H9 (cell line): ENCODE results near the gene CTSE. TPM values are rescaled to one million over a fixed set of nuclear protein-coding genes. Genes with fewer than 3 reads are reported as not detected.

Source experiments
- DNase-seq: peaks from one replicate; pipeline ENCODE4 v3.0.0-alpha.2; 2017
- H2AFZ ChIP-seq: one replicate; pipeline ENCODE4 v1.6.1; 2013; ENCODE audit warnings: mild to moderate bottlenecking, low read length, control low read depth, moderate library complexity
- H2AK5ac ChIP-seq: 2 replicates; pipeline ENCODE4 v1.6.1; 2013; ENCODE audit warnings: low read length, control low read depth, mixed read lengths; ENCODE audit not compliant: insufficient read length
- H2BK120ac ChIP-seq: one replicate; pipeline ENCODE4 v1.6.1; 2013; ENCODE audit warnings: low read depth, mild to moderate bottlenecking, low read length, control low read depth, inconsistent platforms; ENCODE audit not compliant: poor library complexity, severe bottlenecking
- H2BK12ac ChIP-seq: 2 replicates; pipeline ENCODE4 v1.6.1; 2013; ENCODE audit warnings: low read length, control low read depth, mixed read lengths, low read depth; ENCODE audit not compliant: insufficient read length
- H2BK15ac ChIP-seq: 2 replicates; pipeline ENCODE4 v1.6.1; 2013; ENCODE audit warnings: low read depth, low read length, control low read depth
- H2BK20ac ChIP-seq: one replicate; pipeline ENCODE4 v1.6.1; 2013; ENCODE audit warnings: low read depth, mild to moderate bottlenecking, low read length, control low read depth, inconsistent platforms; ENCODE audit not compliant: poor library complexity, severe bottlenecking
- H2BK5ac ChIP-seq: 2 replicates; pipeline ENCODE4 v1.6.1; 2013; ENCODE audit warnings: low read length, control low read depth, mixed read lengths; ENCODE audit not compliant: insufficient read length
- H3K14ac ChIP-seq: 2 replicates; pipeline ENCODE4 v1.6.1; 2013; ENCODE audit warnings: low read length, control low read depth; ENCODE audit not compliant: insufficient read depth
- H3K18ac ChIP-seq: 2 replicates; pipeline ENCODE4 v1.6.1; 2013; ENCODE audit warnings: low read depth, mild to moderate bottlenecking, mixed read lengths, low read length, control low read depth; ENCODE audit not compliant: insufficient read length
- H3K23ac ChIP-seq: 2 replicates; pipeline ENCODE4 v1.6.1; 2013; ENCODE audit warnings: low read length, control low read depth, mixed read lengths, low read depth; ENCODE audit not compliant: insufficient read length
- H3K23me2 ChIP-seq: 2 replicates; pipeline ENCODE4 v1.6.1; 2013; ENCODE audit warnings: low read depth, mild to moderate bottlenecking, mixed read lengths, low read length, control low read depth; ENCODE audit not compliant: insufficient read length, poor library complexity, severe bottlenecking
- H3K27ac ChIP-seq: 2 replicates; pipeline ENCODE4 v1.5.1; 2013; ENCODE audit warnings: low read length, control low read depth, mixed read lengths, low read depth; ENCODE audit not compliant: insufficient read length
- H3K27me3 ChIP-seq: 2 replicates; pipeline ENCODE4 v1.6.1; 2013; ENCODE audit warnings: low read length, control low read depth, inconsistent platforms; ENCODE audit not compliant: insufficient read depth
- H3K4ac ChIP-seq: 2 replicates; pipeline ENCODE4 v1.6.1; 2013; ENCODE audit warnings: low read depth, mild to moderate bottlenecking, control low read depth, inconsistent platforms, low read length, moderate library complexity
- H3K4me1 ChIP-seq: 2 replicates; pipeline ENCODE4 v1.6.1; 2013; ENCODE audit warnings: low read length, control low read depth, inconsistent platforms; ENCODE audit not compliant: insufficient read depth
- H3K4me2 ChIP-seq: 2 replicates; pipeline ENCODE4 v1.6.1; 2013; ENCODE audit warnings: low read length, control low read depth, mixed read lengths; ENCODE audit not compliant: insufficient read length, insufficient read depth
- H3K56ac ChIP-seq: 2 replicates; pipeline ENCODE4 v1.6.1; 2013; ENCODE audit warnings: low read depth, mild to moderate bottlenecking, mixed read lengths, low read length, control low read depth; ENCODE audit not compliant: insufficient read length
- H3K79me1 ChIP-seq: 2 replicates; pipeline ENCODE4 v1.6.1; 2013; ENCODE audit warnings: low read depth, mild to moderate bottlenecking, moderate library complexity, low read length, control low read depth, inconsistent platforms; ENCODE audit not compliant: insufficient read depth, poor library complexity, severe bottlenecking
- H3K79me2 ChIP-seq: 2 replicates; pipeline ENCODE4 v1.6.1; 2013; ENCODE audit warnings: low read length, control low read depth, inconsistent platforms; ENCODE audit not compliant: insufficient read depth
- H3K9ac ChIP-seq: 2 replicates; pipeline ENCODE4 v1.6.1; 2013; ENCODE audit warnings: low read length, control low read depth, mixed read lengths; ENCODE audit not compliant: insufficient read length; ENCODE audit errors: extremely low read depth
- H3K9me3 ChIP-seq: one replicate; pipeline ENCODE4 v1.6.1; 2013; ENCODE audit warnings: low read depth, low read length, inconsistent platforms; ENCODE audit not compliant: control insufficient read depth
- H3T11ph ChIP-seq: one replicate; pipeline ENCODE4 v1.6.1; 2013; ENCODE audit warnings: mild to moderate bottlenecking, low read length, control low read depth, inconsistent platforms
- H4K20me1 ChIP-seq: one replicate; pipeline ENCODE4 v1.6.1; 2013; ENCODE audit not compliant: control insufficient read depth, insufficient read length, insufficient read depth
- H4K5ac ChIP-seq: 2 replicates; pipeline ENCODE4 v1.6.1; 2013; ENCODE audit warnings: low read depth, mild to moderate bottlenecking, mixed read lengths, low read length, control low read depth; ENCODE audit not compliant: insufficient read length
- H4K8ac ChIP-seq: replicated peaks from 2 replicates; pipeline ENCODE4 v1.6.1; 2013; ENCODE audit warnings: low read length, control low read depth, mixed read lengths, low read depth; ENCODE audit not compliant: insufficient read length
- H4K91ac ChIP-seq: 2 replicates; pipeline ENCODE4 v1.6.1; 2013; ENCODE audit warnings: low read depth, mild to moderate bottlenecking, moderate library complexity, mixed read lengths, low read length, control low read depth; ENCODE audit not compliant: insufficient read length
- H3K27ac Mint-ChIP-seq, 3 experiments: 2 replicates in 2 of 3; 3 replicates in 1 of 3; pipeline ENCODE4 v1.8.0; 2020 to 2021; ENCODE audit warnings: mixed read lengths in 3 of 3, mild to moderate bottlenecking in 1 of 3, moderate library complexity in 1 of 3
- H3K27me3 Mint-ChIP-seq: 2 replicates; pipeline ENCODE4 v1.8.0; 2021; ENCODE audit warnings: low read depth, mild to moderate bottlenecking, moderate library complexity, mixed read lengths
- H3K36me3 Mint-ChIP-seq, 3 experiments: 2 replicates in 2 of 3; 3 replicates in 1 of 3; pipeline ENCODE4 v1.8.0; 2020 to 2021; ENCODE audit warnings: low read depth in 3 of 3, mixed read lengths in 3 of 3; ENCODE audit not compliant: insufficient read depth in 1 of 3
- H3K4me1 Mint-ChIP-seq, 2 experiments: 2 replicates each; pipeline ENCODE4 v1.8.0; 2020; ENCODE audit warnings: mixed read lengths in 2 of 2
- H3K4me3 Mint-ChIP-seq, 2 experiments: 2 replicates in 1 of 2; 3 replicates in 1 of 2; pipeline ENCODE4 v1.8.0; 2020 to 2021; ENCODE audit warnings: mild to moderate bottlenecking in 2 of 2, mixed read lengths in 2 of 2, moderate library complexity in 1 of 2
- H3K9me3 Mint-ChIP-seq, 2 experiments: 2 replicates in 1 of 2; 3 replicates in 1 of 2; pipeline ENCODE4 v1.8.0; 2020; ENCODE audit warnings: mild to moderate bottlenecking in 2 of 2, mixed read lengths in 2 of 2, moderate library complexity in 1 of 2
- CTCF ChIP-seq: fragments of 200-600 bp; sonication (generic); conservative IDR thresholded peaks from 3 replicates; pipeline ENCODE4 v1.8.0; 2021; ENCODE audit warnings: antibody characterized with exemption, mild to moderate bottlenecking
- WGBS: extraction: QIAGEN DNeasy Blood & Tissue Kit; methylation state at CpG from one replicate; pipeline ENCODE4 v1.1.7; 2013; ENCODE audit warnings: missing lambda C conversion rate, low lambda C conversion rate, mixed read lengths; ENCODE audit not compliant: insufficient read length; ENCODE audit errors: extremely low coverage; 5-methylcytosine and 5-hydroxymethylcytosine counted together
- total RNA-seq: library from RNA; stranded (reverse); gene quantifications from 2 replicates; pipeline ENCODE4 v1.2.1, GENCODE V29; 2021

The CTSE gene
- total RNA-seq, 1 experiment from 2014 or later: not detected

DNA sequence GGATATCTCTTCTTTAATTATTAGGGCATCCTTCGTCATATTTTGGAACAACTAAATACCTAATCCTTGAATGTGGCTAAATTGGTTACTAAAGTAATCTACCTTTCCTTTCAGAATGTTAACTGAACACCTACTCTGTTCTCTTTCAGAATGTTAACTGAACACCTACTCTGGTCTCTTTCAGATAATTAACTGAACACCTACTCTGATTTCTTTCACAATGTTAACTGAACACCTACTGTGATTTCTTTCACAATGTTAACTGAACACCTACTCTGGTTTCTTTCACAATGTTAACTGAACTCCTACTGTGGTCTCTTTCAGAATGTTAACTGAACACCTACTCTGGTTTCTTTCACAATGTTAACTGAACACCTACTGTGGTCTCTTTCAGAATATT lies 42.4 kb downstream of the CTSE start:
- WGBS: no CpG with 5 or more reads among the region's 1 CpG

More for the DNA sequence above, 42.4 kb downstream of the CTSE start:
- no peak overlapping the region for H3K9ac ChIP-seq
- DNase-seq: no peak
- no peak overlapping the region for H4K91ac ChIP-seq
- no peak overlapping the region for H3K23ac ChIP-seq
- no peak overlapping the region for H3K18ac ChIP-seq
- no peak overlapping the region for H2AK5ac ChIP-seq
- no peak overlapping the region for H3K4me2 ChIP-seq
- H3K27me3 Mint-ChIP-seq: peaks cover 2% of the 10 kb centered on the region
- H3K4me1 Mint-ChIP-seq: peaks cover 5 to 14% of the 10 kb centered on the region in 2 experiments
- no peak overlapping the region for H3K4me3 Mint-ChIP-seq
- H3K27ac Mint-ChIP-seq: no peak overlapping the region
- no peak overlapping the region for H2BK20ac ChIP-seq
- H2AFZ ChIP-seq: no peak overlapping the region
- no peak overlapping the region for H3K4ac ChIP-seq
- no peak overlapping the region for H2BK120ac ChIP-seq
- no peak overlapping the region for H2BK5ac ChIP-seq
- no peak overlapping the region for H3T11ph ChIP-seq
- no peaks in the 10 kb centered on the region for H3K9me3 Mint-ChIP-seq
- H3K56ac ChIP-seq: no peak overlapping the region
- no peaks in the 10 kb centered on the region for H4K20me1 ChIP-seq
- no peaks in the 10 kb centered on the region for H3K36me3 Mint-ChIP-seq
- TF ChIP-seq CTCF: no peak
- no peak overlapping the region for H3K27ac ChIP-seq
- no peaks in the 10 kb centered on the region for H3K27me3 ChIP-seq
- no peaks in the 10 kb centered on the region for H3K79me1 ChIP-seq
- no peak overlapping the region for H4K5ac ChIP-seq
- H3K14ac ChIP-seq: no peak overlapping the region
- H3K9me3 ChIP-seq: no peaks in the 10 kb centered on the region
- no peaks in the 10 kb centered on the region for H3K23me2 ChIP-seq
- no peaks in the 10 kb centered on the region for H3K4me1 ChIP-seq
- H2BK12ac ChIP-seq: no peak overlapping the region
- no peak overlapping the region for H4K8ac ChIP-seq
- H3K79me2 ChIP-seq: no peaks in the 10 kb centered on the region
- no peak overlapping the region for H2BK15ac ChIP-seq
